NK-92 (cell line): ENCODE results near the gene ZBTB46.

Experiments
- DNase-seq: peaks from one replicate; lab custom pipeline; 2025; ENCODE audit not compliant: unreplicated experiment; lab: John Stamatoyannopoulos, UW

Gene ZBTB46

GRCh38 chr20:63768591-63769515 is 62.2 kb downstream of the ZBTB46 start:
- DNase-seq = no peak

- DNase-seq = no peak
Observed at GRCh38 chr20:63767886-63768285, 63.2 kb downstream of the ZBTB46 start.

DNA sequence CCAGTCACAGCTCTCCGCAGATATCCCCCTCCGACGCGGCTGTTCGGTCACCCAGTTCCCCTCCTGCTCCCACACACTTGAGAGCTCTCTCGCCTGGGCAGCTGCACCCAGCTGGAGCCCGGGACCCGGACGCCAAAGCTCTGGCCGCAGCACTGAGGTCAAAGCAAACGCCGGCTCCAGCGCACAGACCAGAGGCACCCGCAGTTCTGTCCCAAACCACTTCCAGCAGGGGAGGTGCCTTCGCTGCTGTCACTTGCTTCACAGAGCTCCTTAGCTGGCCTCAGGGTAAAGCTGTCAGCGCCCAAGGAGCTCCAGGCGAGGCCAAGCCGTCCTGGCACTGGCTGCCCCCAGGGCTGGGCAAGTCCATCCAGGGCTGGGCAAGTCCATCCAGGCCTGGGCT is 63.6 kb downstream of the ZBTB46 start:
- no peak for DNase-seq

DNA sequence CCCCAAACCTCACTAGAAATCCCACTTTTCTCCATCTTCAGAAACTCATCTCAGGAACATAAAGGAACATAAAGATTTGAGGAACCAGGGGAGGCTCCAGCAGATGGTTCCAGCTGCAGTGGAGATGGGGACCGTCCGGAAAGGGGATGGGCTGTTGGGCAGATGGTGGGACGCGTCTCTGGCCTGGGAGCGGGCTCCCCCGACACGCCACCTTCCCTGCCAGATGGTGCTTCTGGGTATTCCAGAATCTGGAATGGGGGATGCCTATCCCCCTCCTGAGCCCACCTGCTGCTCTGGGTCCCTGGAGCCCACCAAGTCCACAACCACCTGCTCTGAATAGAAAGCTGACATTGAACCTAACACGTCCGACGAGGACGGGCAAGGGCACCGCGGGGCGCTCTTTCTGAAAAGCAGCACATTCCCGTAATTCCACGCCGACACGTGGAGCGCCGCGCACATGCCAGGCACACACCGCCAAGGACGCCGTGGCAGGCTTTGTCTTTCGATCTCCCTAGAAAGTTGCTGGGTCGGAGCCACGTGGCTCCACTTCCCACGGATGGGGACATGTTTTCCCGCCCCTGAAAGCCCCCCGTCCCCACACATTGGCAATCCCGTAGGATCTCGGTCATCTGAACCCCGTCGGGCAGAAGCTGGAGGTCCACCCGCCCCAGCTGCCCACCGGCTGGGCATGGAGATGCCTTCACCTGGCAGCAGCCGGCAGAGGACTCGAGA is 64.2 kb downstream of the ZBTB46 start:
- no peak for DNase-seq

DNA sequence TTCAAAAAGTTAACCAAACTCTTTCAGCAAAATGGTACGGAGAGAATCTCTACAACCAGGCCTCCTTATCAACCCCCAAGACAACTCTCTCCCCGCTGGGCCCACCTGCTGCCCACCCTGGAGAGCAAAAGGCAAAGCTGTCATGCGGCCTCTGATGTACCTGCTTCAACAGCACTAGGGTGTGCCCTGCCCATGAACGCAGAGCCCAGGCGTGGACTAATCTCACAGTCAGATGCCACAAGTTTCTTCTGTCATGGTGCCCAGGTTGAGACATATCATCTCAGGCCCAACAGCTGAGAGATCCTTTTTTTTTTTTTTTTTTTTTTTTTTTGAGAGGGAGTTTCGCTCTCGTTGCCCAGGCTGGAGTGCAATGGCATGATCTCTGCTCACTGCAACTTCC is 65.2 kb downstream of the ZBTB46 start:
- no peak for DNase-seq

DNA sequence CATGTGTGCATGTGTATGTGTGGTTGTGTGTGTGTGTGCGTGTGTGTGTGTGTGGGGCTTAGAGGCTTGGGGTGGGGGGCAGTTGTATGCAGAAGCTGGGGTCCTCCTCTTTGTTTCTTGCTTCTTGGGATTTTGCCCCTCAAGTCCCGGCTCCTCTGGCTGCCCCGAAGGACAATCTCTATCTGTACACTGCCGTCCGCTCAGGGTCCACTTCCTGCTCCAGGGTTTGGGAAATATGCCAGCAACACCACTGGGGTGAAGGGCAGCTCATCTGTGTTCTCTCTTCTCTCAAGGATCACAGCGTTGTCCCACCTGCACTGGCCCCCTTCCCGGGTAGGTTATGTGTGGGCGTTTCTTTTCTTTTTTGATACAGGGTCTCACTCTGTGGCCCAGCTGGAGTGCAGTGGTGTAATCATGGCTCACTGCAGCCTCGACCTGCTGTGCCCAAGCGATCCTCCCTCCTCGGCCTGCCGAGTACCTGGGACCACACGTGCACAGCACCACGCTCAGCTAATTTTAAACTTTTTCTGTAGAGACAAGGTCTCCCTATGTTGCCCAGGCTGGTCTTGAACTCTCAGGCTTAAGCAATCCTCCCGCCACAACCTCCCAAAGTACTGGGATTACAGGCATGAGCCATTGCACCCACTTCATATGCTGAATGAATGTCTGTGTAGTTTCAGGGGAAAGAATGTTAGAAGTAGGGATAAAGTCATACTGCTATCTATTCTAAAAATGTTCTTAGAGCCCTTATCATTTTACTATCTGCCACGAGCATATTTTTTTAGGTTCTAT is 65.8 kb downstream of the ZBTB46 start:
- no peak for DNase-seq

GRCh38 chr20:63759377-63759901 is 71.6 kb downstream of the ZBTB46 start:
- no peak for DNase-seq

- DNase-seq = no peak
Observed at GRCh38 chr20:63758152-63758551, 72.9 kb downstream of the ZBTB46 start.

GRCh38 chr20:63756648-63756991 is 74.4 kb downstream of the ZBTB46 start:
- no peak for DNase-seq

DNA sequence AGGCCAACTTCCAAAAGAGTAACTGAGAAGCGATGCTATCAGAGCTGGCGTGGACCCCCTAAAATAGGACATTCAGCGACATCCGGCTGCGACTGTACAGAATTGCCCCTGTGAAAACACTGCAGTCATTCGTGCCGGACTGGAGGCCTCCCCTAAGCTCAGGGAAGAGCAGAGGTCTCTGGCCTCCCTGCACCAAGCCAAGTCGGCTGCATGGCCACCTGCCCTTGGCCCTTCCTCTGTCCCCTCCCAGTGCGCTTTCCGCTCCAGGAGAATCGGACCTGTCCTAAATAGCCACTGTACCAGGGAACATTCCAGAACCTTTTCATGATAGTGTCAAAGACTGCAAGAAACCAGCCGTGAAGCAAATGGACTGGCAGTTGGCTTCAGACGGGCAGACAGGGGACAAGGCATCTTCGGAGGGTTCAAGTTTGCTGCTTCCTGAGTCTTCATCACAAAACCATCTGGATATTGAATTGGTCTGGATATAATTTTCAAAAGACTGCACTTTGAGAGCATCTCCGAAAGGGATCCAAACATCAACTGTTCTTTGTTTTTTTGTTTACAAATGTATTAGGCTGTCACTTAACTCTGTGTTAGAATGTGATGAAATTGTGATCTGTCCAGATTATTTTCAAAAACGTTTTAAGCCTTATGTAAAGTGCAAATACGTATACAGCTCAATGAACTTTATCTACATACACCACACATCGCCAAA is 75.0 kb downstream of the ZBTB46 start:
- no peak for DNase-seq

- no peak for DNase-seq
Observed at GRCh38 chr20:63754008-63754407, 77.1 kb downstream of the ZBTB46 start.

GRCh38 chr20:63753381-63753780 is 77.7 kb downstream of the ZBTB46 start:
- no peak for DNase-seq

GRCh38 chr20:63752411-63753101 is 78.5 kb downstream of the ZBTB46 start:
- DNase-seq = no peak

DNA sequence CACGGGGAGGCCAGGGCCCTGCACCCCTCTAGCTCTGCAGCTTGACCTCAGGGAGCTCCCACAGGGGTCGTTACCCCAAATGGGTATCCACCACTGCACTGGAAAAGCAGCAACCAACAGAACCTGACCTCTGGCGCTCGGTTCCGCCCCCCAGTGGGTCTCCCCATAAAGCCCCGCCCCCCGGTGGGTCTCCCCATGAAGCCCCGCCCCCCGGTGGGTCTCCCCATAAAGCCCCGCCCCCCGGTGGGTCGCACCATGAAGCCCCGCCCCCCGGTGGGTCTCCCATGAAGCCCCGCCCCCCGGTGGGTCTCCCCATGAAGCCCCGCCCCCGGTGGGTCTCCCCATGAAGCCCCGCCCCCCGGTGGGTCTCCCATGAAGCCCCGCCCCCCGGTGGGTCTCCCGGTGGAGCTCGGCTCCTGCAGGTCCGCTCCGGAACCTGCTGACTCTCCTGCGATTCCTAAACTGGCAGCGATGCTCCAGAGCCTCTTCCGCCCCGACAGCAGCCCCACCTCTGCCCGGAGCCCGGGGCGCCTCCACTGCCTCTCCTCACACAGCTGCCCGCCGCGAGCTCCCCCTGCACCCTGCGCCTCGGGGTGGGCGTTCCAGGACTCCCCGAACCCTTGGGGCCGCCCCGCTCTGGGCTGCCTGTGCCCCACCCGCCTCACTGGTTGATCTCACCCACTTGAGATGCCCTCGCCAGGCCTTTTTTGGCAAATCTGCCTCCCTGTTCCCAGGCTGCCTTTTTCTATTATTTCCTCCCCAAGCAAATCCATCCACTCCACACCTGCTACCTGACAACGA is 79.4 kb downstream of the ZBTB46 start:
- no peak for DNase-seq

- DNase-seq = no peak
Observed at GRCh38 chr20:63750807-63751470, 80.1 kb downstream of the ZBTB46 start.

- DNase-seq = no peak
Observed at GRCh38 chr20:63749597-63750508, 81.2 kb downstream of the ZBTB46 start.

GRCh38 chr20:63748934-63749270 is 82.2 kb downstream of the ZBTB46 start:
- DNase-seq = no peak
